ENCODE results near the gene DLG2. TPM values are rescaled to one million over a fixed set of nuclear protein-coding genes. Genes with fewer than 3 reads are reported as not detected.

Gene DLG2
- polyA plus RNA-seq, 1 donor = 9.6 TPM

- DNase-seq (ENCODE audit: low read depth) = no peak
Measured at GRCh38 chr11:84129961-84130576, 1497.1 kb downstream of the DLG2 start.

GRCh38 chr11:84128840-84129239, 1498.3 kb downstream of the DLG2 start:
- no peak for DNase-seq (ENCODE audit: low read depth)

- DNase-seq (ENCODE audit: low read depth) = no peak
Measured at GRCh38 chr11:84117394-84117793, 1509.8 kb downstream of the DLG2 start.

GRCh38 chr11:84106541-84106940, 1520.6 kb downstream of the DLG2 start:
- DNase-seq (ENCODE audit: low read depth) = no peak

- no peak for DNase-seq (ENCODE audit: low read depth)
Measured at GRCh38 chr11:84105148-84105547, 1522.0 kb downstream of the DLG2 start.

- no peak for DNase-seq (ENCODE audit: low read depth)
Measured at GRCh38 chr11:84103096-84103495, 1524.0 kb downstream of the DLG2 start.

GRCh38 chr11:84097186-84097585, 1530.0 kb downstream of the DLG2 start:
- no peak for DNase-seq (ENCODE audit: low read depth)

- no peak for DNase-seq (ENCODE audit: low read depth)
Measured at GRCh38 chr11:84091212-84091986, 1535.7 kb downstream of the DLG2 start.

- DNase-seq (ENCODE audit: low read depth) = no peak
Measured at GRCh38 chr11:84089072-84090057, 1537.8 kb downstream of the DLG2 start.

- DNase-seq (ENCODE audit: low read depth) = no peak
Measured at GRCh38 chr11:84071851-84072250, 1555.3 kb downstream of the DLG2 start.

- no peak for DNase-seq (ENCODE audit: low read depth)
Measured at GRCh38 chr11:84069048-84069447, 1558.1 kb downstream of the DLG2 start.

- DNase-seq (ENCODE audit: low read depth) = no peak
Measured at GRCh38 chr11:84061726-84062125, 1565.4 kb downstream of the DLG2 start.

- no peak for DNase-seq (ENCODE audit: low read depth)
Measured at GRCh38 chr11:84056653-84057376, 1570.3 kb downstream of the DLG2 start.

GRCh38 chr11:84045146-84045545, 1582.0 kb downstream of the DLG2 start:
- no peak for DNase-seq (ENCODE audit: low read depth)

GRCh38 chr11:84044706-84045105, 1582.4 kb downstream of the DLG2 start:
- DNase-seq (ENCODE audit: low read depth) = no peak

GRCh38 chr11:84036664-84037194, 1590.4 kb downstream of the DLG2 start:
- no peak for DNase-seq (ENCODE audit: low read depth)

- no peak for DNase-seq (ENCODE audit: low read depth)
Measured at GRCh38 chr11:84035645-84036044, 1591.5 kb downstream of the DLG2 start.

GRCh38 chr11:84034484-84034883, 1592.7 kb downstream of the DLG2 start:
- no peak for DNase-seq (ENCODE audit: low read depth)

GRCh38 chr11:84024266-84024665, 1602.9 kb downstream of the DLG2 start:
- no peak for DNase-seq (ENCODE audit: low read depth)

- DNase-seq (ENCODE audit: low read depth) = no peak
Measured at GRCh38 chr11:84022695-84023094, 1604.4 kb downstream of the DLG2 start.

- DNase-seq (ENCODE audit: low read depth) = no peak
Measured at GRCh38 chr11:84022201-84022600, 1604.9 kb downstream of the DLG2 start.
